Colonic mucosa (tissue), 4 donors: ENCODE measurements around the gene PIK3R5. TPM values are rescaled to one million over a fixed set of nuclear protein-coding genes. Genes with fewer than 3 reads are reported as not detected.

Experiments used
- DNase-seq: peaks from one replicate; pipeline ENCODE4 v3.0.0-alpha.2; 2020
- H3K27ac ChIP-seq: fragments of 200-600 bp; one replicate; pipeline ENCODE4 v1.8.0; 2021
- H3K27me3 ChIP-seq: fragments of 200-600 bp; one replicate; pipeline ENCODE4 v1.8.0; 2021
- H3K36me3 ChIP-seq: fragments of 200-600 bp; one replicate; pipeline ENCODE4 v1.8.0; 2021
- H3K4me1 ChIP-seq: fragments of 200-600 bp; one replicate; pipeline ENCODE4 v1.8.0; 2021; ENCODE audit warnings: mild to moderate bottlenecking
- H3K4me3 ChIP-seq: fragments of 200-600 bp; one replicate; pipeline ENCODE4 v1.8.0; 2021
- H3K9ac ChIP-seq, 2 donors: one replicate each; pipeline ENCODE4 v1.7.0; 2013; ENCODE audit warnings: control low read depth in 2 of 2, low read depth in 2 of 2, low read length in 2 of 2
- H3K9me3 ChIP-seq: fragments of 200-600 bp; one replicate; pipeline ENCODE4 v1.8.0; 2021
- CTCF ChIP-seq: fragments of 200-600 bp; IDR thresholded peaks from one replicate; pipeline ENCODE4 v1.8.0; 2022; ENCODE audit warnings: antibody characterized with exemption, mild to moderate bottlenecking
- intact Hi-C: fragments of 100-400 bp; cut with DNase I; formaldehyde crosslinking; loops from one replicate; pipeline ENCODE4 v1.14.1; 2022
- total RNA-seq, 2 donors: library from RNA; stranded (reverse); fragmentation: NEBNext Ultra II Directional in 1 of 2; extraction: Animal tissue kit (Norgen Biotek cat#: 25700) in 1 of 2; gene quantifications; one replicate each; pipeline ENCODE4 v1.2.1, GENCODE V29; 2021
- donor health status: healthy.
- donor health status: DM: no; HTN: no; CAD: no.
- donor health status: DM: no; HTN: no; CAD: no.

Gene PIK3R5
- total RNA-seq, 2 donors from 2014 or later: 2.2 to 2.5 TPM

- H3K4me1 ChIP-seq: no peaks in the 10 kb centered on the region
- H3K27ac ChIP-seq: no peak overlapping the region
- intact Hi-C loops: no loop called here
- no peak for DNase-seq
- no peaks in the 10 kb centered on the region for H3K27me3 ChIP-seq
- no peak for TF ChIP-seq CTCF
- H3K4me3 ChIP-seq: no peak overlapping the region
- H3K36me3 ChIP-seq: no peaks in the 10 kb centered on the region
- H3K9me3 ChIP-seq: no peaks in the 10 kb centered on the region
- H3K9ac ChIP-seq: no peak overlapping the region
These were observed 14.2 kb upstream of the PIK3R5 start for GRCh38 chr17:8979715-8980114.

DNA sequence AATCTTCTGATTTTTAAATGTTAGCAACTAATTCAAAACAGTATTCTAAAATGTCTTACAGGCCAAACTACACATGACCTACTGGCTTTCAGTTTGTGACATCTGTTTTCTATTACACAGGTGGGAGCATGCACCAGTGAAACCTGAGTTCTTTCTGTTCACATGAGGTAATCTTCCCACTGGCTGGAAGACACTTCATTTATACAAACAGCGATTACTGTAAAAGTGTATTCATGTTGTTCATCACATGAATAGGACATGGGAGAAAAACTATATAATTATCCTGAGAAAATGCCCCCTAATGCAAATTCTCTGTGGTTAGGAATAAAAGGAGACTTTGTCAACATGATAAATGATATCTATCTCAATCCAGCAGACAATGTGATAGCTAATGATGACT lies 11.1 kb upstream of the PIK3R5 start:
- Histone ChIP-seq H3K9ac (no peak overlapping the region), H3K27me3 (no peaks in the 10 kb centered on the region), H3K4me3 (no peak overlapping the region), H3K36me3 (no peaks in the 10 kb centered on the region), H3K9me3 (no peaks in the 10 kb centered on the region), H3K27ac (no peak overlapping the region), H3K4me1 (no peaks in the 10 kb centered on the region)
- intact Hi-C loops: no loop called here
- no peak for TF ChIP-seq CTCF
- DNase-seq: no peak

GRCh38 chr17:8975091-8975725 lies 9.7 kb upstream of the PIK3R5 start:
- no peak overlapping the region for H3K9ac ChIP-seq
- no peak overlapping the region for H3K4me3 ChIP-seq
- DNase-seq: no peak
- no peaks in the 10 kb centered on the region for H3K27me3 ChIP-seq
- no peaks in the 10 kb centered on the region for H3K9me3 ChIP-seq
- no peak overlapping the region for H3K27ac ChIP-seq
- H3K4me1 ChIP-seq: no peaks in the 10 kb centered on the region
- intact Hi-C loops: no loop called here
- no peaks in the 10 kb centered on the region for H3K36me3 ChIP-seq
- TF ChIP-seq CTCF: no peak

- peaks cover 8% of the 10 kb centered on the region for H3K27me3 ChIP-seq
- H3K4me1 ChIP-seq: no peaks in the 10 kb centered on the region
- no peak for DNase-seq
- H3K27ac ChIP-seq: no peak overlapping the region
- no peaks in the 10 kb centered on the region for H3K36me3 ChIP-seq
- no peak overlapping the region for H3K9ac ChIP-seq
- no peak for TF ChIP-seq CTCF
- H3K9me3 ChIP-seq: no peaks in the 10 kb centered on the region
- intact Hi-C loops: no loop called here
- H3K4me3 ChIP-seq: no peak overlapping the region
These were observed 4.4 kb upstream of the PIK3R5 start for GRCh38 chr17:8969901-8970300.

- intact Hi-C loops: no loop called here
- H3K9ac ChIP-seq: no peak overlapping the region
- H3K4me1 ChIP-seq: no peaks in the 10 kb centered on the region
- no peak for DNase-seq
- no peaks in the 10 kb centered on the region for H3K9me3 ChIP-seq
- H3K27ac ChIP-seq: no peak overlapping the region
- H3K27me3 ChIP-seq: peaks cover 8% of the 10 kb centered on the region
- H3K36me3 ChIP-seq: no peaks in the 10 kb centered on the region
- H3K4me3 ChIP-seq: no peak overlapping the region
- no peak for TF ChIP-seq CTCF
These were observed 3.0 kb upstream of the PIK3R5 start for GRCh38 chr17:8968503-8968902.
